Midbrain (tissue), 1 donor: ENCODE results near the gene ERGIC1.
A peak's percentile ranks its signal among the peaks of the same experiment; 100 is the strongest.

Experiments
- DNase-seq: peaks from one replicate; lab custom pipeline; 2025; lab: John Stamatoyannopoulos, UW

Gene ERGIC1

GRCh38 chr5:172901788-172902496, 67.9 kb downstream of the ERGIC1 start:
- DNase-seq: no peak

- DNase-seq: peak; percentile 44
These were observed 68.7 kb downstream of the ERGIC1 start for GRCh38 chr5:172902497-172903472.

GRCh38 chr5:172903790-172904189, 69.7 kb downstream of the ERGIC1 start:
- DNase-seq: no peak

- DNase-seq: no peak
These were observed 70.2 kb downstream of the ERGIC1 start for GRCh38 chr5:172904312-172904642.

GRCh38 chr5:172904643-172905345, 70.7 kb downstream of the ERGIC1 start:
- DNase-seq: peak; percentile 44

- DNase-seq: peak; percentile 77
These were observed 71.5 kb downstream of the ERGIC1 start for GRCh38 chr5:172905346-172906140.

- DNase-seq: no peak
These were observed 72.4 kb downstream of the ERGIC1 start for GRCh38 chr5:172906436-172906835.

GRCh38 chr5:172906888-172907287, 72.8 kb downstream of the ERGIC1 start:
- DNase-seq: no peak

- DNase-seq: no peak
These were observed 73.6 kb downstream of the ERGIC1 start for GRCh38 chr5:172907657-172908056.

GRCh38 chr5:172908662-172909061, 74.6 kb downstream of the ERGIC1 start:
- DNase-seq: no peak

GRCh38 chr5:172909931-172910502, 76.0 kb downstream of the ERGIC1 start:
- no peak for DNase-seq

GRCh38 chr5:172910828-172911627, 77.0 kb downstream of the ERGIC1 start:
- peak; percentile 27 for DNase-seq

- DNase-seq: no peak
These were observed 77.5 kb downstream of the ERGIC1 start for GRCh38 chr5:172911628-172911880.

- no peak for DNase-seq
These were observed 77.9 kb downstream of the ERGIC1 start for GRCh38 chr5:172911976-172912375.

GRCh38 chr5:172913117-172913850, 79.2 kb downstream of the ERGIC1 start:
- no peak for DNase-seq

GRCh38 chr5:172915514-172915913, 81.5 kb downstream of the ERGIC1 start:
- no peak for DNase-seq

- DNase-seq: no peak
These were observed 84.6 kb downstream of the ERGIC1 start for GRCh38 chr5:172918421-172919371.

- no peak for DNase-seq
These were observed 85.7 kb downstream of the ERGIC1 start for GRCh38 chr5:172919525-172920446.
